GM21381 (cell line): ENCODE measurements around the gene SHISA3.

Experiments
- ATAC-seq: cut with Tn5 transposase; IDR thresholded peaks from one replicate; pipeline ENCODE4 v1.9.1; 2021; ENCODE audit warnings: mild to moderate bottlenecking, moderate library complexity; ENCODE audit not compliant: unreplicated experiment

SHISA3 gene

DNA sequence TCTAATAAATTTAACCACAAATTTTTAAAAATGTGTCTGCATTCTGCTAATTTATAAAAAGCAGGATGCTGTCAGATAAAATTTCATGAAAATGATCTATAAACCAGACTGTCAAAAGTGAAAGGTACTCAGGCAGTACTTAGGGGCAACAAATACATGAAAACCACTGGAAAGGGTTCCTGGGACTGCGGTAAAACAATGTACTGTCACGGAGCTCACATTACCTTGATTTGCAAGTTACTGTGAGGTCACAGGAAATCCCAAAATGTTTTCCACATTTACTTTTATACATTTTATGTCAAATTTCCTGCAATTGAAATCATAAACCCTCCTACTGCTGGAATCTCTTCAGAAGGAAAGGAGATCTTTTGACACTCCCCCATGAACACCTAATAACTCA, 45.3 kb downstream of the SHISA3 start:
- ATAC-seq, result no peak

DNA sequence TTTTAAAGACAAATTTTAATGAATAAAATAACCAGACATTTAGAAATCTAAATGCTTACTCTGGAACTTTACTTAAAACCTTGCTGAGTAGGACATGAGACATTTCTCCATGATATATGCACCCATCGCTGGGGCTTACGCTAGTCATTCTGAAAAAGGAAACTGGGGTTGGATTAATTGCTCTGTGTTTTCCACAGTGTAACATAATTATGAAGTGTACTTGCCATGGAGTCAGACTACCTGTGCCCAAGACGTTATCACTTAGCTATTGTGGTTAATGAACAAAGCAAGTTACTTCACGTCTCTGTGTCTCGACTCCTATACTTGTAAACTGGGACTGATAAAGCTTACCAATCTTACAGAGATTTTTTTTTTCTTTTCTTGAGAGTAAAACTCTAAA, 47.8 kb downstream of the SHISA3 start:
- ATAC-seq, result no peak

DNA sequence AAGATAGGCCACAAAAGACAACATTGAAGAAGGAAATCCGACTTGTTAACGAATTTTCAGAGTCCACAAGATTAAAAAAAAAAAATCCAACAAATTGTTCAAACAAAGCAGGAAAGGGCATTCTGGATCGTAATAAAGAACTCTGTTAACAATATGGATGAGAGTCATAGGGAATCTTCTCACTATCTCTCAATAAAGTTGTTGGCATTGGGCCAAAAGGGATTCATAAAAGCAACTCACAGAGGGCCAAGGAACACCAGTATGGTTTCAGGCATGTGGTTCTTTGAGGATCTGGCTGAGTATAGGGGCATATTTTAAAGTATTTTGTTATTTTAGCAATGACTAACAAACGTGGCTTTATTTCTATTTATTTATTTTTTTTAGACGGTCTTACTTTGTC, 49.5 kb downstream of the SHISA3 start:
- ATAC-seq, result no peak
